ENCODE measurements around the gene TRAFD1.

DNA sequence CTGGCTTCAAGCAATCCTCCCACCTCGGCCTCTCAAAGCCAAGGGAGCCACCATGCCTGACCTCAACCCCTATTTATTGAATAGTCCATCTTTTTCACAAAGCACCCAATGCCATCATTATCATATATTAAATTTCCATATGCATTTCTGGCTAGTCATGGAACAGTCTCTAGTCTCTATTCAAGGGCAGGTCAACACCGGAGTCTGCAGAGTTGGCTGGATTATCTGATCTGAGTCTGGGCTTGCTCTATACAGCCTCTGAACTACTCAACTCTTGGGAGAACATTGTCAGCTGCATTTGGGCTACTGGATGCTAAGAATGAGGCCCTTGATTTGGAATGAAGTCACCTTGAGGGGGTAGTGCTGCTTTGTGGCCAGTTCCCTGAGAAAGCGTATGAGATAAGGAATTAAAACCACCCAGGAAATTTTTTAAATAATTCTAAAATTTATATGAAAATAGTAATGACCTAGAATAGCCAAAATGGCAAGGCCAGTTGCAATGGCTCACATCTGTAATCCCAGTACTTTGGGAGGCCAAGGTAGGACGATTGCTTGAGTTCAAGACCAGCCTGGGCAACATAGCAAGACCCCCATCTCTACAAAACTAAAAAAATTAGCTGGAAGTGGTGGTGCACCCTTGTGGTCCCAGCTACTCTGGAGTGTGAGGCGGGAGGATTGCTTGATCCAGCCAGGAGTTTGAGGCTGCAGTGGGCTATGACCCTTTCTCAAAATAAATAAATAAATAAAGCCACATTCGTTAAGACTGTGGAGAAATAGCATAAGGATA lies 9.9 kb upstream of the TRAFD1 start:
- TF ChIP-seq, protein P1, sequence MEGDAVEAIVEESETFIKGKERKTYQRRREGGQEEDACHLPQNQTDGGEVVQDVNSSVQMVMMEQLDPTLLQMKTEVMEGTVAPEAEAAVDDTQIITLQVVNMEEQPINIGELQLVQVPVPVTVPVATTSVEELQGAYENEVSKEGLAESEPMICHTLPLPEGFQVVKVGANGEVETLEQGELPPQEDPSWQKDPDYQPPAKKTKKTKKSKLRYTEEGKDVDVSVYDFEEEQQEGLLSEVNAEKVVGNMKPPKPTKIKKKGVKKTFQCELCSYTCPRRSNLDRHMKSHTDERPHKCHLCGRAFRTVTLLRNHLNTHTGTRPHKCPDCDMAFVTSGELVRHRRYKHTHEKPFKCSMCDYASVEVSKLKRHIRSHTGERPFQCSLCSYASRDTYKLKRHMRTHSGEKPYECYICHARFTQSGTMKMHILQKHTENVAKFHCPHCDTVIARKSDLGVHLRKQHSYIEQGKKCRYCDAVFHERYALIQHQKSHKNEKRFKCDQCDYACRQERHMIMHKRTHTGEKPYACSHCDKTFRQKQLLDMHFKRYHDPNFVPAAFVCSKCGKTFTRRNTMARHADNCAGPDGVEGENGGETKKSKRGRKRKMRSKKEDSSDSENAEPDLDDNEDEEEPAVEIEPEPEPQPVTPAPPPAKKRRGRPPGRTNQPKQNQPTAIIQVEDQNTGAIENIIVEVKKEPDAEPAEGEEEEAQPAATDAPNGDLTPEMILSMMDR (IDR thresholded peaks at IDR 0.05): no peak
- no peak for TF ChIP-seq POLR2A (IDR thresholded peaks at IDR 0.05)
